Body of pancreas (tissue), 4 donors: ENCODE results near the gene KRTAP10-12.

ENCODE experiments used
- POLR2A ChIP-seq, 3 donors: fragments of 450-650 bp; IDR thresholded peaks; one replicate each; pipeline ENCODE4 v1.6.1; 2016; ENCODE audit warnings: antibody characterized with exemption in 3 of 3, mild to moderate bottlenecking in 2 of 3
- TF ChIP-seq, protein P1 (sequence below), 7 experiments: fragments of 450-650 bp in 4 of 7; fragments of 200-600 bp in 3 of 7; sonication (generic) in 3 of 7; IDR thresholded peaks; one replicate each; pipeline ENCODE4 v1.5.1; 2016 to 2019; ENCODE audit warnings: antibody characterized with exemption in 7 of 7

GRCh38 chr21:44734841-44735240 is 37.9 kb downstream of the KRTAP10-12 start:
- TF ChIP-seq, protein P1, sequence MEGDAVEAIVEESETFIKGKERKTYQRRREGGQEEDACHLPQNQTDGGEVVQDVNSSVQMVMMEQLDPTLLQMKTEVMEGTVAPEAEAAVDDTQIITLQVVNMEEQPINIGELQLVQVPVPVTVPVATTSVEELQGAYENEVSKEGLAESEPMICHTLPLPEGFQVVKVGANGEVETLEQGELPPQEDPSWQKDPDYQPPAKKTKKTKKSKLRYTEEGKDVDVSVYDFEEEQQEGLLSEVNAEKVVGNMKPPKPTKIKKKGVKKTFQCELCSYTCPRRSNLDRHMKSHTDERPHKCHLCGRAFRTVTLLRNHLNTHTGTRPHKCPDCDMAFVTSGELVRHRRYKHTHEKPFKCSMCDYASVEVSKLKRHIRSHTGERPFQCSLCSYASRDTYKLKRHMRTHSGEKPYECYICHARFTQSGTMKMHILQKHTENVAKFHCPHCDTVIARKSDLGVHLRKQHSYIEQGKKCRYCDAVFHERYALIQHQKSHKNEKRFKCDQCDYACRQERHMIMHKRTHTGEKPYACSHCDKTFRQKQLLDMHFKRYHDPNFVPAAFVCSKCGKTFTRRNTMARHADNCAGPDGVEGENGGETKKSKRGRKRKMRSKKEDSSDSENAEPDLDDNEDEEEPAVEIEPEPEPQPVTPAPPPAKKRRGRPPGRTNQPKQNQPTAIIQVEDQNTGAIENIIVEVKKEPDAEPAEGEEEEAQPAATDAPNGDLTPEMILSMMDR (IDR thresholded peaks at IDR 0.05) = no peak
- TF ChIP-seq POLR2A (IDR thresholded peaks at IDR 0.05) = no peak
